GM21360 (cell line): Measurements from ENCODE around the gene DUOXA2.
"Not testable (repeated sequence)": the region's sequence is repeated elsewhere in the genome, so short reads cannot be mapped to it uniquely, and the experiment has no call there.

ENCODE experiments used
- ATAC-seq: cut with Tn5 transposase; IDR thresholded peaks from one replicate; pipeline ENCODE4 v1.9.1; 2021; ENCODE audit warnings: mild to moderate bottlenecking, moderate library complexity; ENCODE audit not compliant: unreplicated experiment

The DUOXA2 gene

DNA sequence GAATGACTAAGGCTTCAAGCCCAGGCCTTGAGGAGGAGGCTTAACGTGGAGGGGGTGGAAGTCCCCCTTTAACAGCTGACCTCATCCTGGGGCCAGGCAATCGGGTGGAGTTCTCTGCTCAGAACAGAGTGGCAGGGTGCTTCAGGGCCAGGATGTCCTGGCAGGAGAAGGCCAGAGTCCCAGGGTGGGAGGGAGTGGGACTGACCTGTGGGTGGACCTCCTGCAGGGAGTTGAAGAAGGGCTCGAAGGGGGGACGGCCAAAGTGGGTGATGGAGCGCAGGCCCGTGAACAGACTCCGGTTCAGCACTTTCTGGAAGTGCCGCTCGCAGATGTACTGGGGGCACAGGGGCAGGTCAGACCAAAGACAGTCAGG is 19.8 kb upstream of the DUOXA2 start:
- no peak for ATAC-seq

DNA sequence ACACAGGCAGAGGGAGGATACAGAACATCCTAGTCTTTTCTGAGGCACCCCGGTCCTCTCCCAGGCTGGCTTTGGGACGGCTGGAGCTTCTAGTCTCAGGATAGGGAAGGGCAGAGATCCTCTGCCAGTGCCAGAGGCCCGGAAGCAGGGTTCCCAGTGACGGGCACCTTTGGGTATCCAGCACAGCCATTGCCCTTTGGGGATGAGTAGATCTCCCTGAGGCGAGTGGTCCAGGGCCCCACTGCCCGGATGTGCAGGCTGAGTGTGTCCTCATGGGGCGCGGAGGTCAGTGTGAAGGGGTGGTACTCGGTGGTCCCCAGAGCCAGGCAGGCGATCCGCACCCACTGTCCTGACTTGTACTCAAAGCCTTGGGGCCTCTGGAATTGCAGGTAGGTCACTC is 18.5 kb upstream of the DUOXA2 start:
- no peak for ATAC-seq

DNA sequence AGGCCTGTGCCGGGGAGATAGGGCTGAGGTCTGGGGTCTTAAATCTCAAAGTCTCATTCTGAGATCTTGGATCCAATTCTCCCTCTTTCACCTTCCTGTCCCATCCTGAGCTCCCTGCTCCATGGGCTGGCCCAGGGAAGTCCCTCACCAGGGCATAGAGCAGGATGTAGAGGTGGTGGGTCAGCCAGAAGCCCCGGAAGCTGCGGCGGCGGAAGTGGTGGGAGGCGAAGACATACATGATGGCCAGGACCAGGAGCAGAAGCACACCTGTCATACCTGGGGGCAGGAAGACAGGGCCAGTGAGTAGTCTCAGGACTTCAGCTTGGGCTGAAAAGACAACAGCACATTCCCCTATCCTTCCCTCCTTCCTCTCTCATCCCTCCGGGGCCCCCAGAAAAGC is 16.7 kb upstream of the DUOXA2 start:
- no peak for ATAC-seq

DNA sequence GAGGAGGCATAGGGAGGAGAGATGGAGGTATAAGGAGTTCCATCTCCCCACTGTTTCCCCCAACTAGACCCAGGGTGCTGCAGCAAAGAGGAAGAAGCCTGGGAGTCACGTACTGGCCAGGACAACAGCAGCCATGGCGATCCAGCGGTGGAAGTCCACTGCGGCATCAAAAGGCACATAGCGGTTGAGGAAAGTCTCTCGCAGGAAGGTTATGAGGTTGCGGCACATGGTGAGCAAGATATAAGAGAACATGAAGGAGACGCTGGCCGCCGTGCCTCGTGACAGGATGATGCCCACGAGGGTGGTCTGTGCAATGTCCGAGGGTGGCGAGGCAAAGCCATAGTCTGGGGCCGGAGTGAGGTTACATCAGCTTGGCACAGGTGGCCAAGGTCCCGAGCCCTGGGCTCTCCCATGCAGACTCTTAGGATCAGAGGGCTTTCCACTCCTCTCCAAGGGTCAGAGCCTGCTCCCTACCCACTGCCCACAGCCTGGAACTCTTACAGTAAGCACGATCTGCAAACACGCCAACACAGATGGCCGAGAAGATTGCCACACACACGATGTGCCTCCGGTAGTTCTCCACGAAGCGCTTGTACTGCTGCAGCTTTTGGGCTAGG is 14.5 kb upstream of the DUOXA2 start:
- ATAC-seq = no peak

DNA sequence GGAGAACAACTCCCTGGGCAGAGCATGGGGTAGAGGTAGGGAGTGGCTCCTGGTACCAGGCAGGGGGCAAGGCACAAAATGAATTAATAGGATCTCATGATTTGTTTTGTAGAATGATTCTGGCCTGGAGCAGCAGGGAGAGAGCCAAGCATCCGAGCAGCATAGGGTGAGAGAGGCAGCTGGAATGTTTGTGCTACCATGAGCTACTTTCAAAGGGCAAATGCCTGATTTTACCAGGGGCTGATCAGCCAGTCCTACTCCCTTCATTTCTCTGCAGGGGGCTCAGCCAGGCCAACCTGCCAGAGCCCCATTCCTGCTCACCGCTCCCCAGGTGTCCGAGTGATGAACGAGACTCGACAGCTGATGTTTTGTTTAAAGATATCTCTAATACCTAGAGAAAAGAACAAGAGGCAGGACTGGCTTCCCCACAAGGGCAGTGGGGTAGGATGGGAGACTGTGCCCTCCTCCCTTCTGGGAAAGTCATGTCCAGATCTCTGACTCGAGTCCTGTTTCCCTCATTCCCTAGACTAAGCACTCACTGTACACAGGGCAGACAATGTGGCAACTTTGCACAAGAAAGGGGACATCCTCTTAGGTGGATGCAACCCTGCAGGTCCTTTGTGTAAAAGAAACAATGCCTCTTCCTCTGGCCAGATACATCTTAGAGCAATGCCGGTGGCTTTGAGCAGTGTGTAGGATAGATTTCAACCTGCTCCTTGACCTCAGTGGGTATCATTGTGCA is 13.1 kb upstream of the DUOXA2 start:
- ATAC-seq = no peak

DNA sequence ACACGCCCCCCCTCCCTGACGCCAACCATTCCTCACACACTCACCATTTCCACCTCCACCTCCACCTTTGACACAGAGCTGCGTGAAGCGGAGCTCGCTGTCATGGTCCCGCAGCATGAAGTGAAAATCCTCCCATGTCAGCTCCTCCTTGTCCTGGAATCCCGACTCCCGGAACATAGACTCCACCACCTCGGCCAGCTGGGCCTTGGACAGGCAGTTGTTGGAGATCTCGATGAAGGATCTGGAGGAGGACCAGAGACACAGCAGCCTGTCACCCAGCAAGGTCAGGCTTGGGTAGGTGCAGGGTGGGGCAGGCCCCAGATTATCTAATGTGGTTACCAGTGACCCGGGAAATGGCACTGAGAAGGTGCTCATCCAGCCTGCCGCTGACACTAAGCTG is 12.4 kb upstream of the DUOXA2 start:
- ATAC-seq = no peak

DNA sequence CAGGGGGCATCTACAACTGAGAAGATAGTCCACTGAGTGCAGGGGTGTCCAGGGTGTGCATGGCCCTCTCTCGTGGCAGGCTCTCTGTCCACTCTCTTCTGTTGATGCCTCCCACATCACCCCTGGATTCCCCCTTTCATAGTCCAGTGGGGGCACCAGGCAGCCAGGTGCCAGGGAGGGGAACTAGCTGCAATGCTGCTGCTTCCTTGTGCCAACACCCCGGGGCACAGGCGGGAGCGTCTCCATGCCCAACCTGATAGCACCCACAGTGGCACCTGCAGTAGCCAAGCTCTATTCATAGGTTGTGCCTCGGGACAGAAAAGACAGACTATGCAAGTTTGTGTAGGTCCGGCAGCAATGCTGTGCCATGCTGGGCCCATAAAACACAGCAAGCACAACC is 11.9 kb upstream of the DUOXA2 start:
- no peak for ATAC-seq

DNA sequence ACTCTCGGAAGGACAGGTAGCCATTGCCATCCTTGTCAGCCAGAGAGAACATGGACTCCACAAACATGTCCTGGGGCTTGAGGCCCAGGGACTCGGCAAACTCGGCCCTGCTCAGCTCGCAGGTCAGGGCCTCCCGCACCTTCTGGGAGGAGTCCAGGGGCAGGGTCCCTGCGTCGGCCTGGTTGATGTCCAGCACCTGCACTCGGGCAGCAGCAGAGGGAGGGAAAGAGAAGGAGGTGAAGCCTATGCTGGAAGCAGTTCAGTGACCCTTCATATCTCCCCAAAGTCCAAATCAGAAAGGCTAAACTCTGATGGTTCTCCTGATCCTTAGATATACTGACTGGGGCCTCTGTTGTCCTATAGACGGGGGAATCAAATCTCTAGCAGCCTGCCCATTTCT is 10.0 kb upstream of the DUOXA2 start:
- ATAC-seq = not testable (repeated sequence)

DNA sequence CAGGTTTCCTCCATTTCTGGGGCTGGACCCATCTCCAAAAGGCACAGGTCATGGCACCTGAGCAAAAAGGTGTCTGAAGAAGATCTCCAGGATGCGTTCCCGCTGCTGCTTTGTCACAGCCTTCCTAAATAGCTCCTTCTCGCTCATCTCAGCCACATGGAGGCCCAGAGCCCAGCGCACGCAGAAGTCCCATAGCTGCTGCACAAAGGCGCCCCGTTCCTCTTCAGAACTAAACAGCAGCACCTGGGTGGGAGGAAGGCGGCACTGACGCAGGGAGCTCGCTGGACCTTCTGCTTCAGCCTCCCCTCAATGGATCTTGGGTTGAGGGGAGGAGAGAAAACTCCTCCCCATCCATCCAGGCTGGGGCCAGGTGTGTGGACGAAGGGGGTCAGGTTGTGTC is 8.5 kb upstream of the DUOXA2 start:
- ATAC-seq = no peak

DNA sequence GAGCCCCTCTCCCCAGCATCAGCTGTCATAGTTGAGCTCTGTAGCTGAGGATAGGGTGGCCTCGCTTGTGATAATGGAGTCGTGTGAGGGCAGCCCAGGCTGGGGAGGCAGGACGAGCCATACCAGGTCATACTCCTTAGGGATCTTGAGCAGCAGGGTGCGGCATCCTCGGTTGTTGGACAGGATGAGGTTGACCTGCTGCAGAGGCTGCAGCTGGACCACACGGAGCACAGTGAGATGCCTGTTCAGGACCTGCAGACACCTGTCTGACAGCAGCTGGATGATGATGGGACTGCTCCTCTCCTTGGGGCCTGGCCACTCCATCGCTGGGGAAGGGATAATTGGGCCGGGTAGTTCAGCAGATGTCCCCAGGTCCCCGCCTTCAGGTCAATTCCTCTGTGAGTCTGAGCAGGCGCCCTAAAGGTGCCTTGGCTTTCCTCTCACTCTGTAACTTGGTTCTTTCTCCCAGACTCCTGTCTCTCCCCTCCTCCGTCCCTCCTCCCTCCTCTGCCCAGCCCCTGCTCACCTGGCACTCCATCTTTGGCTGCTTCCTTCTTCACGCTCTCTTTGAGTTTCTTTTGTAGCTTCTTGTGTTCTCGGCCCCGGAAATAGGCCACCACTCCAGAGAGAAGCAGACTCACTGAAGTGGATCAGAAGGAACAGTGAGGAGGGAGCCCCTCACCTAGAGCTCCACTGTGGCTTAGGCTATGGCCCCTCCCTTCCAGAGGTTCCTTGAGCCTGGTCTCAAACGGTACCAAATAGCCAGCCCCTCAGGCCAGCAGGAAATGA is 7.9 kb upstream of the DUOXA2 start:
- no peak for ATAC-seq

DNA sequence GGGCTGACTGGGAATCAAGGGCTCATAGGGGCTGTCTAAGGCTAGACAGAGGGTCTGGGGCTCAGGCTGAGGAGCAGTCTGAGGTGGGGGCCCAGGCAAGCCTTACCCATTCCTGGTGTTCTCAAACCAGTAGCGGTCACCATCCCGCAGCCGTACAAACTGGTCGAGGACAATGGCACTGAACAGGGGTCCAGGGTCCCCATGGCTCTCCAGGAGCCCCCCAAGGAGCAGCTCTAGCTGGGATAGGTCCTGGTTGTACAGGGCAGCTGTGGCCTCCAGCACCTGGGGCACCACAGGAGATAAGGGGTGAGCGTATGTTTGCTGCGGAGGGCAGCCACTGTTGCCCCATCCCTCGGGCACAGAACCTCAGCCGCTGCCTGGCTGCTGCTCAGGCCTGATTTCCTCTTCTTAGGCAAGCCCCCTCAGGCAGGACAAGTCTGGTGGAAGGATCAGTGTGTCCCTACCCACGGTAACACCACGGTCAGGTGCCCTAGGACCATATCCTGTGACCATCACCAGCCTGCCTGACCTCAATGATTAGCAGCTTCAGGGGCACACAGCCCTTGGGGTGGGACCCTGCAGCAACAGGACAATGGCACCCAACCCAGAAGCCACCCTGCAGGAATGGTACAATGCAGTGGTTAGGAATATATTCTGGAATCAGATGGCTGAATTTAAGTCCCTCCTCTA is 6.0 kb upstream of the DUOXA2 start:
- no peak for ATAC-seq

DNA sequence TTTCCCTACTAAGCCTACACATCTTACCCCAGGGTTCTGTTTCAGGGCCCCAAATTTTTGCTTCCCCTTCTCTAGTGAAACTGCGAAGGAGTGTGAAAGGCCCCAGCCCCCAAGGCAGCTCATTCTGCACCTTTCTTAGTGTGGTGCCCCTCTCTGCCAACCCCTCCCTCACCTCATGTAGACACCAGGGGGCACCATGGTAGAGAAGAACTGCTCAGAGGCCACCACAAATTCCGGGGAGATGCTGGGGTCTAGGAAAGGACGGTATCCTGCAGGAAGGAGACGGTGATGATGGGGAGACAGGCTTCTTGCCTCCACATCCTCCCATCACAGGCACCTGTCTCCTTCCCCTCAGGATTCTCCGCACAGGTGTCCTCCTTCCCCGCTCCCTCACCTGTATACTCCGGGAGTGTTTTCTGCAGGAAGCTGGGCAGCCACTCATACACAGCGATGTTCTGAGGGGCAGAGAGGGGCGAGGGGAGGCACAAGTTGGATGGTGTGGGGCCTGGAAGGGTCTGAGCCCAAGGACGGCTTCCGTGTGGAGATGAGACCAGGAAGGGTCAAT is 3.8 kb upstream of the DUOXA2 start:
- no peak for ATAC-seq

DNA sequence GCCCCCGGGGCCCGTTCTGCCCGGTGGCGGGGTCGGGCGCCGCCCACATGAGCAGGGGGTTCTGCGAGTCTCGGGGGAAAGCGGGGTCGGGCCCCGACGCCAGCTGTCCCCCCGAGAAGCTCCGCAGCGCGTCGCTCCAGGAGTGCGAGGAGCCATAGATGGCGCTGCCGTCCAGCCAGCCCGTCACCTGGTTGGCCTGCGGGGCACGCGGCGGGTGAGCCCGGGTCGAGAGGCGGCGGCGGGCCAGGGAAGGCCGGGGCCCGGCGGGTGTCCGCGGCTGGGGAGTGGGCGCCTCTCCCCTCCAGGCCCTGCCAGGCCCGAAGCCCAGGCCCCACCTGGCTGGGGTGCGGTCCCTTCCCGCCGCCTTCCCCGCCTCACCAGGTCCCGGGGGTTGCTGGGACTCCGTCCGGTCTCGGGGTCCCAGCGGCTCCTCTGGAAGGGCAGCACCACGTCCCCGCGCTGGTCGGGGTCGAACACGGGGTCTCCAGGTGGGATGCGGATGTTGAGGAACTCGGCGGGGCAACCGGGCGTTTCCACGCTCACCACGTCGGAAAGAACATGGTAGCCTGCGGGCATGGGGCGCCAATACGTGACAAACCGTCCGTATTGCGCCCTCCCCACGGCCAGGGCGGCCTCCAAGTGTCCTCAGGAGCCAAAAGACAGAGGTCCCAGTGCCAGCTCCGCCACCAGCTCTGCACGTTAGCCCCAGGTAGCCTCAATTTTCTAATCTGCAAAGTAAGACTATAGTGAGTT is 2.6 kb upstream of the DUOXA2 start:
- no peak for ATAC-seq

DNA sequence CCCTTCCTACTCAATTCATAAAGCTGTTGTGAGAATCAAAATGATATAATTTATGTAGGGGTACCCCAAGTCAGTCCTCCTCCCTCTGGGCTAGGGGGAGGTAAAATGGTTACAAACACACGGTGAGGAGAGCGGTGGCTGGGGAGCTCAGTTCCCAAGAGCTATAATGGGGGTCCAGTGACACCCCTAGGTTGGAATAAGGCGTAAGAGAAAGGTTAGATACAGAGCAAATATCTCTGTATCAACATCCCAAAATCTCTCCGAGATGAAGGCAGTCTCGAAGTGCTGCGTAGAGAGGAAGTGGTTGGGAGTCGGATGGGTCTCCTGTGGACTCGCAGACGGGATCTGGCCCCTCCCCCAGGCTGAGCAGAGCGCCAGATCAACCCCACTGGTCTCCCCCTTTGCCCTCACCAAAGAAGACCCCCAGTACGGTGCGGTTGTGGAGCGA is 2.0 kb upstream of the DUOXA2 start:
- ATAC-seq = no peak

DNA sequence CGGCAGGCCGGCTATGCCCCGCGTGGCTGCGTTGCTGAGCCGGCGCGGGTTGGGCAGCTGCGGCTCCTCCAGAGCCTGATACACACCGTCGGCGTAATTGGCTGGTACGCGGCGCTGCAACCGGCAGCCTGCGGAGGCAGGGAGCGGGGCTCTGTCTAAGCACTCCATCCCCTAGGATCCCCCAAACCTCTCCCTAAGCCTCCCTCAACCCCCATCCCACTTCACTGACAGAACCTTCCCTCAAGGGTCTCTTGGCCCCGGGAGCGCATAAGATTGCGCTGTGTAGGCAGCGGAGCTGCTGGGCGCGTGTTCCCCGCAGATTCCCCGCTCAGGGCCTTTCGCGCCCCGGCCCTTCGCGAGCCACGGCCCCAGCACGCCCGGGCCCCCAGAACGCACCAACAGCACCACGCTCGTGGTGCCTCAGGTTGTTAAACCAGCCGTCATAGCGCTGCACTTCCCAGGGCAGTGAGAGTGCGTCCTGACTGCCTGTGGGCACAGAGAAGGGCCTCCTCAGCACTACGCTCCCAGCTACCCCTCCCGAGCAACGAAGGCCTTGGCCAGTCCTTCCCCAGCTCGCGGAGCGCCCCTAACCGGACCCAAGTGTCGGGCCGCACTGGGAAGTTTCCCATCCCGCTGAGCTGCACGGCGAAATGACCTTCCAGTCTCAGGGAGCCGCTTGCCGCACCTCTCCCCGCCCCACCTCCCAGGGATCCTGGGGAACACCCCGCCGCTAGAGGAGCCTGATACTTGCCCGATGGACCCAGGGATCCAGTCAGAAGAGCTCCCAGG is 1.3 kb upstream of the DUOXA2 start:
- no peak for ATAC-seq

DNA sequence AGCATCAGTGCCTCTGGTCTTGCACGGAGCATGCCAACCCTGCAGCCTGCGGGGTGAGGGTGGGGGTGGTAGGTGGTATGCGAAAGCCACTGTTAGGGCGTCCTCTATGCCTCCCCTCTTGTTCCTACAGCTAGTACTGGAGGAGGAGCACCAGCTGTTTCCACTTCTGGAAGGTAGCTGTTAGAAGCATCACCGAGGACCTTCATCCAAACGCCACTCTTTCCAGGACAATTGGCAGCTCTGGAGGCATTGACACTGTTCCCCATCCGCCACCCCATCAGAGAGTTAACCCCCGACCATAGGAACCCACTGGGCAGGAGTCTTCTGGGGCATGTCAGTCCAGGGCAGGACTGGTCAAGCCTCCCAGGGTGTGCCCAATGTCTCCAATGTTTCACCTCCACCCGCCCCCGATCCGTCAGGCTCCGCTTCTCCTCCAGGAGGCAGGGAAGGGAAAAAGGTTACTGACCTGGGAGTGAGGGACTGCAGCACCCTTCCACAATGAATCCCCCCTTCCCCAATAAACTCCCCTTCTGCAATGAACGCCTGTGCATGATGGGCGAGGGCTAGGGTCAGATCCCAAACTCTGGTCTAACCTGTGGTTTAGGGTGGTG is 641 bp upstream of the DUOXA2 start:
- no peak for ATAC-seq

DNA sequence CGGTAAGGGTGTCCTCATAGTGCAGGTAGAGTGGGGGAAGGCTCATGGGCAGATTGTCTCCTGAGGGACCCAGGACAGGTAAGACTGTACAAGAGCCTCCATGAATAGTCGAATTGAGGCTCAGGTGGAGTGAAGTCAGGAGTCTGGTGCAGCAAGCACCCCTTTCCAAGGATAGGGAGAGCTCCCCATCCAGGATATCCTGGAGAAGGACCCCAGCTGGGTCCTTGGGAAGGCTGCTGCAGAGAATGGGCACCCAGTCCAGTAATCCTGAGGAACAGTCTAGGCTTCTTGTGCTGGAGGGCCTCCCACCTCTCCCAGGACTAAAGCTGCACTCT is 592 bp downstream of the DUOXA2 start:
- ATAC-seq = no peak

DNA sequence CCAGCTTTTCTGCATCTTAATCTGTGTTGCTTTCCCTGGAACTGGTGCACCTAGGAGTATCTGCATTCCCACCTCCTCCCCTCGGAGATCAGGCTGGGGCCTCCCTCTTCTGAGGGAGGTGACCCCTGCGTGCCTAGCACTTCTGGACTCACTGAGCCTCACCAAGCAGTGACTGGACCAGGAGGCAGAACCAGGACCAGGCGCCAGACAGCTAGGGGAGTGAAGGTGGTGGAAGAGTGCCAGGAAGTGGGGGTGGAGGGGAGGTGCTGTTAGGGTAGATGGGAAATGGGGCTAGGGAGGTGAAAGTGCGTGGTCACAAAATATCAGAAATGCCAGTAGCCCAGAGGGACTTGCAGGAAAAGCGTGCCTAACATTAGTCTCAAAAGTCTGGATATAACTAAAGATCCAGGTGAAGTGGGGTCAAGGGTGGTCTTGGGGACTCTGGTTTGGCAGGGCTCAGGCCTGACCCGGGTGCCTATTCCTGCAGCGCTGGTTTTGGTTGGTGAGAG is 1.2 kb downstream of the DUOXA2 start:
- ATAC-seq = no peak

DNA sequence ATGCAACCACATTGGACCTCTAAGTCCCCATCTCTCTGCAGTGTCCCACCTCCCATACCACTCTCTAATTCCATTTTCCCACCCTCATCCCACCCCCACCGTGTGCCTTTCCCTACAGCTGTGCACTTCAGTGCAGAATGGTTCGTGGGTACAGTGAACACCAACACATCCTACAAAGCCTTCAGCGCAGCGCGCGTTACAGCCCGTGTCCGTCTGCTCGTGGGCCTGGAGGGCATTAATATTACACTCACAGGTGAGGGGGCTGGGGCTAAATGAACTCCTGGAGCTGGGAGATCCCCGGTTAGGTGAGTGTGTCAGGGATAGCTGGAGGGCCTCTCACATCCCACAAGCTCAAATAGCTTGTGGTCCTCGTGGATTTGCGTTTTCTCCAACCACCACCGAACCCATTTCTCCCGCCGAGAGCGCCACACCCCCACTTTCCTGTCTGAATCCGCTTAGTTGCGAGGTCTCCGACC is 1.9 kb downstream of the DUOXA2 start:
- no peak for ATAC-seq
